Upper lobe of right lung (tissue), 1 donor: ENCODE data around the gene STIMATE. TPM values are rescaled to one million over a fixed set of nuclear protein-coding genes. Genes with fewer than 3 reads are reported as not detected.

Experiments
- ATAC-seq: fragments of 200-7000 bp; cut with Tn5 transposase; one replicate; pipeline ENCODE4 v1.9.1; 2020; ENCODE audit warnings: mild to moderate bottlenecking, moderate library complexity
- DNase-seq: peaks from one replicate; pipeline ENCODE4 v3.0.0-alpha.2; 2020
- H3K27ac ChIP-seq: fragments of 200-600 bp; one replicate; pipeline ENCODE4 v1.8.0; 2022
- H3K27me3 ChIP-seq: fragments of 200-600 bp; one replicate; pipeline ENCODE4 v1.8.0; 2022; ENCODE audit warnings: mild to moderate bottlenecking
- H3K36me3 ChIP-seq: fragments of 200-600 bp; one replicate; pipeline ENCODE4 v1.8.0; 2022
- H3K4me1 ChIP-seq: fragments of 200-600 bp; one replicate; pipeline ENCODE4 v1.8.0; 2022
- H3K4me3 ChIP-seq: fragments of 200-600 bp; one replicate; pipeline ENCODE4 v1.8.0; 2022; ENCODE audit warnings: mild to moderate bottlenecking
- H3K9me3 ChIP-seq: fragments of 200-600 bp; one replicate; pipeline ENCODE4 v1.8.0; 2022
- intact Hi-C: fragments of 100-400 bp; cut with DNase I; formaldehyde crosslinking; loops from one replicate; pipeline ENCODE4 v1.11.0; 2022
- total RNA-seq: library from RNA; stranded (reverse); fragmentation: NEBNext Ultra II Directional; extraction: Animal tissue kit (Norgen Biotek cat#: 25700); gene quantifications from one replicate; pipeline ENCODE4 v1.2.1, GENCODE V29; 2021
- TF ChIP-seq, protein P1 (sequence below): fragments of 200-600 bp; IDR thresholded peaks from one replicate; pipeline ENCODE4 v1.8.0; 2022; ENCODE audit warnings: antibody characterized with exemption
- donor health status: DM: no; HTN: yes; CAD: no; lungs with severe emphysema.

The STIMATE gene
- total RNA-seq, 1 donor from 2014 or later, result 34.7 TPM

- Histone ChIP-seq H3K27ac (peak overlapping the region; percentile 58), H3K36me3 (peaks cover 47% of the 10 kb centered on the region)
- TF ChIP-seq, protein P1, sequence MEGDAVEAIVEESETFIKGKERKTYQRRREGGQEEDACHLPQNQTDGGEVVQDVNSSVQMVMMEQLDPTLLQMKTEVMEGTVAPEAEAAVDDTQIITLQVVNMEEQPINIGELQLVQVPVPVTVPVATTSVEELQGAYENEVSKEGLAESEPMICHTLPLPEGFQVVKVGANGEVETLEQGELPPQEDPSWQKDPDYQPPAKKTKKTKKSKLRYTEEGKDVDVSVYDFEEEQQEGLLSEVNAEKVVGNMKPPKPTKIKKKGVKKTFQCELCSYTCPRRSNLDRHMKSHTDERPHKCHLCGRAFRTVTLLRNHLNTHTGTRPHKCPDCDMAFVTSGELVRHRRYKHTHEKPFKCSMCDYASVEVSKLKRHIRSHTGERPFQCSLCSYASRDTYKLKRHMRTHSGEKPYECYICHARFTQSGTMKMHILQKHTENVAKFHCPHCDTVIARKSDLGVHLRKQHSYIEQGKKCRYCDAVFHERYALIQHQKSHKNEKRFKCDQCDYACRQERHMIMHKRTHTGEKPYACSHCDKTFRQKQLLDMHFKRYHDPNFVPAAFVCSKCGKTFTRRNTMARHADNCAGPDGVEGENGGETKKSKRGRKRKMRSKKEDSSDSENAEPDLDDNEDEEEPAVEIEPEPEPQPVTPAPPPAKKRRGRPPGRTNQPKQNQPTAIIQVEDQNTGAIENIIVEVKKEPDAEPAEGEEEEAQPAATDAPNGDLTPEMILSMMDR, result no peak
Observed at GRCh38 chr3:52845157-52845556, 52.2 kb downstream of the STIMATE start.

GRCh38 chr3:52844290-52844975 is 52.9 kb downstream of the STIMATE start:
- no peaks in the 10 kb centered on the region for H3K9me3 ChIP-seq
- no peaks in the 10 kb centered on the region for H3K27me3 ChIP-seq
- intact Hi-C loops, result no loop called here
- no peak overlapping the region for H3K4me3 ChIP-seq
- TF ChIP-seq, protein P1, result no peak
- H3K4me1 ChIP-seq, result peaks cover 33% of the 10 kb centered on the region
- peak overlapping the region; percentile 60 for H3K27ac ChIP-seq
- peaks cover 46% of the 10 kb centered on the region for H3K36me3 ChIP-seq
- peak; percentile 16 for ATAC-seq
- no peak for DNase-seq

More at GRCh38 chr3:52845157-52845556, 52.2 kb downstream of the STIMATE start:
- ATAC-seq, result peak; percentile 39
- Histone ChIP-seq H3K9me3 (no peaks in the 10 kb centered on the region), H3K27me3 (no peaks in the 10 kb centered on the region), H3K4me1 (peaks cover 33% of the 10 kb centered on the region), H3K4me3 (no peak overlapping the region)
- DNase-seq, result no peak
- intact Hi-C loops, result no loop called here

DNA sequence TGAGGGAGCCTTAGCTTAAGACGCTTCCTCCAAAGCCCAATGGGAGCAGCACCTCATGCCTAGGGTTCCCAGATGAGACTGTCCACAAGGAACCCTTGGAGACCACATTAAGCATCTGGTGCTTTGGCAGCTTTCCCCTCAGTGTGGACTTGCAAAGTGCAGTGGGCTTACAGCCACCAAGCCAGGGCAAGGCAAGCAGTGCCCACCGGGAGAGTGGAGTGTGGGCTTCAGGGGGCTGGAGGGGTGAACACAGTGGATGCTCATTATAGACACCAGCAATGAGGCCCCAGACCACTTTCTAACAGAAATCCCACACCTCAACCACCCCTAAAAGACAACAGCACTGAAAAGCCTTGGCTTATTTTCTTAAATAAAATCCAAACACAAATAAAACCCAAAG is 53.5 kb downstream of the STIMATE start:
- Histone ChIP-seq H3K36me3 (peaks cover 40% of the 10 kb centered on the region), H3K4me3 (no peak overlapping the region), H3K4me1 (peaks cover 33% of the 10 kb centered on the region), H3K27ac (peak overlapping the region; percentile 60), H3K27me3 (no peaks in the 10 kb centered on the region), H3K9me3 (no peaks in the 10 kb centered on the region)
- intact Hi-C loops, result no loop called here
- TF ChIP-seq, protein P1, result no peak
- DNase-seq (no peak), ATAC-seq (no peak)

DNA sequence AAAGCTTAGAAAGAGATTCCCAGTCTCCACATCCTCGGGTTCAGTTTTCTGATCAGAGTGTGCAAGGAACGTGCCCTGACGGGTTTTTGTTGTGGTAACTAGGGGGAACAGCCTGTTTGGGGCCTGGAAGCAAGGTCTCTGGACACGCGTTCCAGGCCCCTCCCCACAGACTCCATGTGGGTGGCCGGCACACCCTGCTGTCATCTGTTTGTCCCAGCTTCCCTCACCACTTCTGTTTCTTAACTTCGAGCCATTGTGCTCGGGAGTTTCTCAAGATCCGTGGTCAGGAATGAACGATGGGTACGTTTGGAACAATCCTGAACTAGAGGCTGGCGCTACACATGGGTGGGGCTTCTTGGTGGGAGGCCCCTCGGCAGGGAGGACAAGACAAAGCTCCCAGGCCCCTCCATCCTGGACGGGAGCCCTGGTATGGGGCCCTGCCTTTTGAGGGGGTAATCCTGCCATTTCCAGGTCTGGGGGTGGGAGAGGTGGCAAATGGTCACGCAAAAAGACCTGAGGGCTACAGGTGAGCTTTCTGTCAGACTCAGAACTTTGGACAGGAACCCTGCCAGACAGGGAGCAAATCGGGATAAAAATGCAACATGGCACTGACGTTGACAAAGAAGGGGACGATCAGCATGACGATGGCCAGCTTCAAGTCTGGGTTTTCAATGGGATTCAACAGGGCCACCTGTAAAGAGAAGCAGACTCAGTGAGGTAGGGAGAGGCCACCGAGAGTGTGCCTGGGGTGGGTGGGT is 54.1 kb downstream of the STIMATE start:
- H3K27me3 ChIP-seq, result no peaks in the 10 kb centered on the region
- intact Hi-C loops, result no loop called here
- no peak overlapping the region for H3K27ac ChIP-seq
- TF ChIP-seq, protein P1, result no peak
- peaks cover 34% of the 10 kb centered on the region for H3K36me3 ChIP-seq
- peaks cover 33% of the 10 kb centered on the region for H3K4me1 ChIP-seq
- DNase-seq (peak; percentile 76), ATAC-seq (peak; percentile 74)
- no peaks in the 10 kb centered on the region for H3K9me3 ChIP-seq
- no peak overlapping the region for H3K4me3 ChIP-seq

DNA sequence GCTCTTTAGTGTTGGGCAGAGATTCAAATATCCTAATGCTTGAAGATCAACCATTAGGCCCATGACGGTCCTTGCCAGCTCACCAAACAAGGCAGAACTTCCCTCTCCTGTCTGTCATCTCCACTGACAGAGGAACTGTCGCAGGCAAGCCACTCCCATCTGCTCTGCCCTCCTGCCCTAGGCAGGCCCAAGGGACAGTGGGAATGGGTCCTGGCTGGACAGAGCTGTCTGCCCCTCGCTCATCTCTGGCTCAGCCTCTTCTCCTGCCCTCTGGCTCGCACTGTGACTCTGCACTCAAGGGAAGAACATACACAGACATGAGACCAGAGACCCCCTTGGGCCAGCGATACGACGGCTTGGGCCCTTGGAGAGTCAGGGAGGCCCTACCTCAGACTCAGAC is 54.9 kb downstream of the STIMATE start:
- Histone ChIP-seq H3K27ac (no peak overlapping the region), H3K27me3 (no peaks in the 10 kb centered on the region), H3K9me3 (no peaks in the 10 kb centered on the region), H3K36me3 (peaks cover 25% of the 10 kb centered on the region), H3K4me3 (no peak overlapping the region), H3K4me1 (peaks cover 33% of the 10 kb centered on the region)
- peak; percentile 61 for ATAC-seq
- no peak for DNase-seq
- intact Hi-C loops, result no loop called here
- TF ChIP-seq, protein P1, result no peak
